ENCODE results near the gene GP1BA.

The GP1BA gene

GRCh38 chr17:4938688-4939545 is 6.8 kb downstream of the GP1BA start:
- no peak for DNase-seq (ENCODE audit: low read depth)

DNA sequence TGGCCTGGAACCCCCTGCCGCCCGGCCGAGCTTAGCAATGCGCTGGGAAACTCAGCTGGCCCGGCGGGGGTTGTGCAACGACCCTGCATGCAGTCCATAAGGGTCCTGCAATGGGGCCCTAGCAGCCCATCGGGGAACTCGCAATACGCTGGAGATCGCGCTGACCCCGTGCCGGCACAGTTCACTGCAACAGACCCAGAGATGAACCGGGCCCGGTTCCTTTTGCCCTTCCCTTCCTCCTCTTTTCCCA is 7.4 kb downstream of the GP1BA start:
- no peak for DNase-seq (ENCODE audit: low read depth)

DNA sequence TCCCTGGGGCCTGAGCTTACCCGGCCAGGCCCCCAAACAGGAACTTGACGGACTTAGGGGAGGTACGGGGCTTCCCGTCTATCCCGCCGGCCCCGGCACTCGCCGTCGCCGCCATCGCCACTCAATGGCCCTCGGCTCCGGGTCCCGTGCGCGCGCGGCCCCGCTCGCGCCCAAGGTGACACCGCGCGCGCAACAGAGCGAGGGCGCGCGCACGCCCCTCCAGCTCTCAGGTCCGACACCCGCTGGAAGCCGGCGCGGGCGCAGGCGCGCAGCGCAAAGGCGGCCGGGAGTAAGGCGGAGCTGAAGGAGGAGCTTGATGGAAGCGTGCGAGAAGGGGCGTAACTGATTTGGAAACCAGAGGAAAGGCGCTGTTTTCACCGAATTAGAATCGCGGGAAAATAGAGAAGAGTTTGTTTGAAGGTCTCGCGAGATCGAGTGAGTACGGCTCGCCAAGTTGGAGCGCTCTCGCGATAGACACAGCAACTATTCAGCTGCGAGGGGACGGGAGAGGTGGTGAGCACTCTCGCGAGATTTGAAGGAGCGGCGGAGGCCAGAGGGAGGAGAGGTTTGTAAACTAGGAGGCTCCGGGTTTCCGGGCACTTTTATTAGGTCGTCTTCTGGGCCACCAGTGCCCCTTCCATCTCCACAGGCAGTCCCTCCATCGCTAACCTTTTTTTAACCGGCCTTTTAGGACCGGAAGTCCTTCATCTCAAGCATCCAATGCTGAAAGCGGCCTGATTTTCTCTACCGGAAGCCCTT is 7.9 kb downstream of the GP1BA start, which contains the start of the genes RNF167 and SLC25A11:
RNF167 (plus strand) TSS at position 473 of the 759 bp plus-strand sequence. CDS start 642 bp downstream, outside the sequence.
SLC25A11 (minus strand) TSS at position 251 of the 759 bp plus-strand sequence; CDS start at position 115, 136 bp downstream.
- DNase-seq (ENCODE audit: low read depth): peak; percentile 93

GRCh38 chr17:4940555-4941318 is 8.7 kb downstream of the GP1BA start:
- DNase-seq (ENCODE audit: low read depth): peak; percentile 22

GRCh38 chr17:4941319-4941610 is 9.2 kb downstream of the GP1BA start:
- no peak for DNase-seq (ENCODE audit: low read depth)

GRCh38 chr17:4942760-4943508 is 10.9 kb downstream of the GP1BA start:
- no peak for DNase-seq (ENCODE audit: low read depth)

GRCh38 chr17:4944163-4944553 is 12.1 kb downstream of the GP1BA start:
- DNase-seq (ENCODE audit: low read depth): peak; percentile 29

GRCh38 chr17:4944554-4945175 is 12.6 kb downstream of the GP1BA start:
- DNase-seq (ENCODE audit: low read depth): no peak

DNA sequence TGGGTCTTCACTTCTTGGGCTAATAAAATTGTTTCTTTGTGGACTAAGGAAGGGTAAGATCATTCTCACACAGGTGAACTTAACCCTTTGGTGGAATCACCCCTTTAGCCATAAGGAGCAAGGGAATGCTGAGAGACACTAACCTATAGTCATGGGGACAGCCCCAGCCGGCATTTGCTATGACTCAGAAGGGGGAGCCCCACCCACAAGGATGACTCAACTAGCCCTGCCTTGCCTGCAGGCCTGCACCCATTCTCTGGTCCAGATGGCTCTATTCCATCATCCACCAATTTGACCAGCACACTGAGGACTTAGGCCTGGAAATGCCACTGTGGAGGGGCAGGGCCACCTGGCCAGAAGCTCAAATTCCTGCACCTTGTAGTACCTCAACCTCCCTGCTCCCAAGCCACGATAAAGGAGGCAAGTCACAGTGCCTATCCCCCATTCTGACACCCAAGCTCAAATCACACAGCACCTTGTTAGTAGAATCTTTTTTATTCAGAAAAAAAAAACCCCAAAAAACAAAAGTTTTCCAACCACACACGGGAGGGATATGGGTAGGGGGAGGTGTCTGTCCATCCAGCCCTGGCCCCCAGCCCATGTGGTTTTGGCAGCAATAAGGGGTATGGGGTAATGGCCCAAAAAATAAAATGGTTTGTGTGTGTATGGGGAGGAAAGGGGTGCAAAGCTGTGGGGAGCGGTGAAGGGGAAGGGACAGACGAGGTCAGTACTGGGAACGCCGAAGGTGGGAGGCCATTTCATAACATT is 13.3 kb downstream of the GP1BA start:
- peak; percentile 64 for DNase-seq (ENCODE audit: low read depth)

- no peak for DNase-seq (ENCODE audit: low read depth)
Measured at GRCh38 chr17:4945944-4946280, 13.8 kb downstream of the GP1BA start.

GRCh38 chr17:4946312-4946976 is 14.4 kb downstream of the GP1BA start:
- no peak for DNase-seq (ENCODE audit: low read depth)

DNA sequence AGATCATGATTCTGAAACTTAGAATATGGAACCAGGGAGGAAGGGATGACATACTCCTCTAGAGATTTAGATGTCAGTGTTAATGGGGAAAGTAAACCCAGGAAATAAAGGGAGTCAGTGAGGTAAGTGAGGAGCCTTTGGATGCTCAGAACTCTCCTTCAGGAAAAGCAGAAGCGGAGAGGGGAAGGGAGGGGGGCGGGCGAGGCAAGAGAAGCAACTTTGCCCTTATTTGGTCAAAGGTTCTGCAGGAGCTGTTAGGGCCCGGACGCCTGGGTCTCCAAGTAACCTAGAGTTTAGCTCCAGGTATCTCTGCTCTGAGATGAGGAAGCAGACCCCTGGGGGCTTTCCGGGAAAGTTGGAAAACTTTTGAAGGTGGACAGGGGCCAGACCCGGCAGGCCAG is 14.9 kb downstream of the GP1BA start:
- DNase-seq (ENCODE audit: low read depth): no peak

- peak; percentile 40 for DNase-seq (ENCODE audit: low read depth)
Measured at GRCh38 chr17:4947411-4948165, 15.5 kb downstream of the GP1BA start.

GRCh38 chr17:4948166-4948930 is 16.3 kb downstream of the GP1BA start, which contains the start of gene PFN1:
Gene PFN1 (minus strand): TSS chr17:4948530. CDS start chr17:4948394, 136 bp downstream.
- DNase-seq (ENCODE audit: low read depth): peak; percentile 85

DNA sequence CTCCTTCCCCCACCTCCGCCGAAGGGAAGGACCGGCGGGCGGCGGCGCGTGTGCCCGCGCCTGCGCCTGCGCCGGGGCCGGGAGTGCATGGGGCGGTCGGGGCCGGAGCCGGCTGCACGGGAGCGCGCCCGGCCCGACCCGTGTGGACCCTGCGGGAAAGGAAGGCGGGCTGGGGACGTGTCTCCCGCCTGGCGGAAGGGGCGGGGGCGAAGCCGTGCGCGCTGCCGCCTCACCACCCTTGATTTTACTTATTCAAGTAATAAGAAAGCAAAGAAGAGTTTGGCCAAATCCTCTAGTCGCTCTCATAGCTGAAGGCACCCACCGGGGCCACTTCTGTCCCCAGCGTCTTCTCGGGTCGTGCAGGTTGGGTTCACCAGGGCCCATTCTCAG is 16.8 kb downstream of the GP1BA start:
- peak; percentile 47 for DNase-seq (ENCODE audit: low read depth)

DNA sequence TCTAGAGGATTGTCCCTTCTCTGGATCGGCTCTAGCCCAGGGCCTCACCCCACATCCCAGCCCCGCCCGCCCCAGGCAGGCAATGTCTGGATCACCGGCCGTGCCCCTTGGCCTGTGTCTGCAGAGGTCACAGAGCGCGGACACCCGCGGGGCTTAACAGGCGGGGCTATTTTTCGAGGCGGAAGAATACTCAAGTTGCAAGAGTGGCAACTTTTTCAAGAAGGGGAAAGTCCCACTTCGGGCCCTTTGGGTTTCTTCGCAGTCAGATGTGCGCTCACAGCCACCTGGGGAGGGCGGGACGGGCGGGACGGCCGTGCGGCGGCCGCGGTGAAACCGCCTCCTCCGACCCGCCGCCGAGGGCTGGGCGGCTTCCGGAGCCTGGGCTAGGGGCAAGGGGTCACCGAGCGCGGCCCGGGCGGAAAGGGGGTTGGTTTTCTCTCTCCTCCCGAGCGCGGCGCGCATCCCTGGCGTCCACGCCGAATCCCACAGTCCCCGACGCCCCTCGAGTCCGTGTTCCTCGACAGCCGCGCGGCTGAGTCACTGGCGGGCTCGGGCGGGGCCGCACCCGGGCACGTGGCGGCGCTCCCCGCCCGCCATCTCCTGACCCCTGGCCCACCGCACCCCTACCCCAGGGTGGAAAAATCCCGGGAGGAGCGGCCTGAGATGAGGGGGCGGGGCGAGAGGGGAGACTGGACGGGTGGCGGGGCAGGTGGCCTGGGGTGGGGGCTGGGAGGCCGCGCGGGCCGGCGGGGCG is 17.4 kb downstream of the GP1BA start:
- peak; percentile 68 for DNase-seq (ENCODE audit: low read depth)

DNA sequence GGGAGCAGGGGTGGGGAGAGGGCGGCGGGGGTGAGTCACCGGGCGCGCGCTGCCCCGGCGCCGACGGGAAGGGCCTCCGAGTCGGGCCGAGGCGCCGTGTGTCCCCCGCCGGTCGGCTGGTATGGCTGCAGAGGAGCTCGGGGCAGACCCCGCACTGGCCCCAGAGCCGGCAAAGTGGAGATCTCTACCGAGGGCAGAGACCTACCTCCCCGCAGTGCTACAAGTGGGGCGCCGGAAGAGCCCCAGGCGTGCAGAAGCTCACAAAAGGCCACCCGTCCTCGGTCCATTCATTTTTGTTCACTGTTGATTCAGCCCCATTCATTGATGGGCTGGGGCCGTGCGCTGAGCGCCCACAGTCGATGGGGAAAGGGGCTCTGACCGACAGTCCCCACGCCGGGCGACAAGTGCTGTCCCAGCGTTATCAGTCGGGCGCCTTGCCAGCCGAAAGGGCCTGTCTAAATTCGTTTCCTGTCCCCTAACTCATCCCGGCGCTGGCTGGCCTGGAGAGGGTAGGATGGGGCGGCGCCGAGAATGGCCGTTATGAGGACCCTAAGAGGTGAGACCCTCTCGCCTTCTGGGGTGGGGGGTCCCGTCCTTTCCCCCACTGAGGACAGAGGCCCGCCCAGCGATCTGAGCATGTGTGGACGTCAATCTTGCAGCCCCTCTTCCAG is 18.1 kb downstream of the GP1BA start:
- no peak for DNase-seq (ENCODE audit: low read depth)

All from T follicular helper cell (primary cell).